ENCODE results near the gene ILKAP. TPM values are rescaled to one million over a fixed set of nuclear protein-coding genes. Genes with fewer than 3 reads are reported as not detected.

ILKAP gene
- total and polyA plus RNA-seq, 2 of the 4 experiments (the other 2 are of a cell fraction) = 13.3 to 44.2 TPM

DNA sequence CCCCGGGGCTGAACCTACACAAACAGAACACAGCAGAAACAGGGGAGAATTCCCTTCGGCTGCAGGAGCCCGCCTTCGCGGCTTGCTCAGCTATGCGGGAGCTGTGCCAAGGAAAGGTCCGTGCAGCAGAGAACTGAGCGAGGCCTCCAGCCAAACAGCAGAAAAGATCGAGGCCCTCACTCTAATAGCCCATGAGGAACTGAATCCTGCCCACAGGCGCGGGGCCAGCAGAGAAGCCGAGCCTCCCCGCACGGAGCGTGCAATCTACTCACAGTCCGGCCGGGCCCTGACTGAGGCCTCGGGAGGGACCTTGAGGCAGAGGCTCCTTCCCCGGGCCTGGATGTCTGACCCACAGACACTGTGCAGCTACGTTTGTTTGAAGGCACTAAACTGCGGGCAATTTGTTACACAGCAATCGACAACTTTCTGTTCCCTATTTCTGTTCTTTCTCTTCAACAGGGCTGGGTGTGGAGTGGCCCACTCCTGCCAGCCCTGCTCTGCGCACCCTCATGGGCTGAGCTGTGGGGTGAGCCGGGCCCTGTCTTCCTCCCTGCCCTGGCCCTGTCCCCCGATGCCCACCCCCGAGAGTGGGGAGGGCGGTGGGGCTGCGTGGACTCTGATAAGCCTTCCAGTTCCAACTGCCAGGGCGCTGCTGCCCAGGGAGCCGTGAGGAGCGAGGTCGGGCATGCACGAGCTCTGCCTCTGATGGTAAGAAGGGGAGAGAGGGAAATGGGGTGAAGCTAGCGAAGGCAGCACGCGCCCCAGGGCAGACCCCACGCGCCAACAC, 22.6 kb upstream of the ILKAP start:
- no peak overlapping the region for H2BK15ac ChIP-seq (ENCODE audit: low read depth, low read length)
- no peak overlapping the region for H3K56ac ChIP-seq (ENCODE audit: extremely low read depth, insufficient read depth, low read length)
- DNase-seq (peak; percentile 40), ATAC-seq (ENCODE audit: low read depth) (peak; percentile 80)
- no peak overlapping the region for H2BK120ac ChIP-seq (ENCODE audit: low read depth, low read length)
- no peaks in the 10 kb centered on the region for H3K79me1 ChIP-seq (ENCODE audit: low read depth in 1 of 2, low read length in 2 of 2)
- H3K14ac ChIP-seq (replicated peaks; ENCODE audit: low read depth, low read length) = no peak overlapping the region
- H3K36me3 ChIP-seq (ENCODE audit: control insufficient read depth, insufficient read depth, low read length) = no peaks in the 10 kb centered on the region
- H3K4me1 ChIP-seq (ENCODE audit: control insufficient read depth, insufficient read depth, low read length) = 0 out of 2 replicates have a peak, but pooled peaks cover 2% of the 10 kb centered on the region
- no peaks in the 10 kb centered on the region for H3K9me3 ChIP-seq (ENCODE audit: control insufficient read depth, insufficient read depth, low read length)
- in situ Hi-C loops (cut with MboI; ENCODE audit: low sequenced_read_pairs) (no loop called here), dilution Hi-C loops (cut with HindIII; ENCODE audit: low sequenced_read_pairs, unreplicated experiment) (no loop called here), intact Hi-C loops (cut with micrococcal nuclease) (no loop called here)
- H2AK5ac ChIP-seq (ENCODE audit: low read depth, low read length) = no peak overlapping the region
- TF ChIP-seq CHD1 (IDR thresholded peaks at IDR 0.05; ENCODE audit: low read depth, low read length) (no peak), CEBPB (IDR thresholded peaks at IDR 0.05; ENCODE audit: low read depth, low read length) (no peak), RAD21 (IDR thresholded peaks at IDR 0.05; ENCODE audit: low read length) (no peak), BHLHE40 (IDR thresholded peaks at IDR 0.05; ENCODE audit: low read depth, low read length) (no peak), MAFK (IDR thresholded peaks at IDR 0.05; ENCODE audit: low read depth, low read length) (no peak), MAZ (IDR thresholded peaks at IDR 0.05; ENCODE audit: borderline replicate concordance, low read depth, low read length) (no peak)
- TF ChIP-seq, protein P1, sequence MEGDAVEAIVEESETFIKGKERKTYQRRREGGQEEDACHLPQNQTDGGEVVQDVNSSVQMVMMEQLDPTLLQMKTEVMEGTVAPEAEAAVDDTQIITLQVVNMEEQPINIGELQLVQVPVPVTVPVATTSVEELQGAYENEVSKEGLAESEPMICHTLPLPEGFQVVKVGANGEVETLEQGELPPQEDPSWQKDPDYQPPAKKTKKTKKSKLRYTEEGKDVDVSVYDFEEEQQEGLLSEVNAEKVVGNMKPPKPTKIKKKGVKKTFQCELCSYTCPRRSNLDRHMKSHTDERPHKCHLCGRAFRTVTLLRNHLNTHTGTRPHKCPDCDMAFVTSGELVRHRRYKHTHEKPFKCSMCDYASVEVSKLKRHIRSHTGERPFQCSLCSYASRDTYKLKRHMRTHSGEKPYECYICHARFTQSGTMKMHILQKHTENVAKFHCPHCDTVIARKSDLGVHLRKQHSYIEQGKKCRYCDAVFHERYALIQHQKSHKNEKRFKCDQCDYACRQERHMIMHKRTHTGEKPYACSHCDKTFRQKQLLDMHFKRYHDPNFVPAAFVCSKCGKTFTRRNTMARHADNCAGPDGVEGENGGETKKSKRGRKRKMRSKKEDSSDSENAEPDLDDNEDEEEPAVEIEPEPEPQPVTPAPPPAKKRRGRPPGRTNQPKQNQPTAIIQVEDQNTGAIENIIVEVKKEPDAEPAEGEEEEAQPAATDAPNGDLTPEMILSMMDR (conservative IDR thresholded peaks at IDR 0.05; ENCODE audit: low read depth, low read length) = no peak
- TF ChIP-seq, protein P2, sequence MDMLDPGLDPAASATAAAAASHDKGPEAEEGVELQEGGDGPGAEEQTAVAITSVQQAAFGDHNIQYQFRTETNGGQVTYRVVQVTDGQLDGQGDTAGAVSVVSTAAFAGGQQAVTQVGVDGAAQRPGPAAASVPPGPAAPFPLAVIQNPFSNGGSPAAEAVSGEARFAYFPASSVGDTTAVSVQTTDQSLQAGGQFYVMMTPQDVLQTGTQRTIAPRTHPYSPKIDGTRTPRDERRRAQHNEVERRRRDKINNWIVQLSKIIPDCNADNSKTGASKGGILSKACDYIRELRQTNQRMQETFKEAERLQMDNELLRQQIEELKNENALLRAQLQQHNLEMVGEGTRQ (IDR thresholded peaks at IDR 0.05; ENCODE audit: low read depth, low read length) = no peak
- H2AFZ ChIP-seq (replicated peaks; ENCODE audit: low read length, poor library complexity) = peak overlapping the region; percentile 65
- H3K9ac ChIP-seq (ENCODE audit: low read depth, low read length) = no peak overlapping the region
- no peak overlapping the region for H2BK20ac ChIP-seq (ENCODE audit: low read depth, low read length)
- H4K20me1 ChIP-seq (ENCODE audit: insufficient read depth, low read length) = no peaks in the 10 kb centered on the region
- 0 out of 2 replicates have a peak overlapping the region, but pooled peaks have one; percentile 17 for H3K4me2 ChIP-seq (ENCODE audit: low read depth, low read length)
- BruUV-seq (replicated peaks) = no TSS peak
- H4K5ac ChIP-seq (ENCODE audit: low read depth, low read length) = no peak overlapping the region
- no peak overlapping the region for H3K27ac ChIP-seq (ENCODE audit: insufficient read depth, low read length)
- POLR2A ChIA-PET (ENCODE audit: unreplicated experiment) = no interaction called here
- H2BK5ac ChIP-seq (ENCODE audit: low read depth, low read length, poor library complexity, severe bottlenecking) = no peak overlapping the region
- no peak overlapping the region for H3K4ac ChIP-seq (ENCODE audit: low read depth, low read length)
- no peak overlapping the region for H4K8ac ChIP-seq (ENCODE audit: low read depth in 2 of 2, low read length in 2 of 2)
- no peak overlapping the region for H3K4me3 ChIP-seq (ENCODE audit: insufficient read depth, low read depth, low read length)
- no peaks in the 10 kb centered on the region for H3K9me1 ChIP-seq (ENCODE audit: insufficient read depth, low read length)
- 53% methylated on average over 15 of the region's 38 CpGs; no CpG with 5 or more reads in 1 of the 2 experiments for WGBS, 2 experiments (ENCODE audit: extremely low coverage in 2 of 2, insufficient read length in 1 of 2)
- no peak overlapping the region for H3K23ac ChIP-seq (ENCODE audit: low read depth, low read length)
- H3K27me3 ChIP-seq (ENCODE audit: control insufficient read depth, insufficient read depth, low read length) = peaks cover 25% of the 10 kb centered on the region
- CTCF ChIA-PET = no interaction called here
- no peak overlapping the region for H2AK9ac ChIP-seq (replicated peaks; ENCODE audit: low read depth, low read length, poor library complexity)
- H3K18ac ChIP-seq (ENCODE audit: low read depth, low read length) = no peak overlapping the region
- no peak overlapping the region for H4K91ac ChIP-seq (ENCODE audit: insufficient read depth, low read depth, low read length)
